Type B pancreatic cell (in vitro differentiated cells): Measurements from ENCODE around the gene SMR3A. TPM values are rescaled to one million over a fixed set of nuclear protein-coding genes. Genes with fewer than 3 reads are reported as not detected.

Experiments used
- DNase-seq: peaks from one replicate; pipeline ENCODE4 v3.0.0; 2021; ENCODE audit warnings: mixed read lengths; ENCODE audit not compliant: unreplicated experiment; ENCODE audit errors: extremely low spot score
- H3K27ac Mint-ChIP-seq: 2 replicates; pipeline ENCODE4 v1.8.0; 2021; ENCODE audit warnings: mild to moderate bottlenecking, mixed read lengths
- H3K27me3 Mint-ChIP-seq: 2 replicates; pipeline ENCODE4 v1.8.0; 2021; ENCODE audit warnings: mixed read lengths
- H3K36me3 Mint-ChIP-seq: 2 replicates; pipeline ENCODE4 v1.8.0; 2021; ENCODE audit warnings: mixed read lengths
- H3K4me1 Mint-ChIP-seq: one replicate; pipeline ENCODE4 v1.8.0; 2021; ENCODE audit warnings: mixed read lengths; ENCODE audit not compliant: unreplicated experiment
- H3K4me3 Mint-ChIP-seq: 2 replicates; pipeline ENCODE4 v1.8.0; 2021; ENCODE audit warnings: mild to moderate bottlenecking, mixed read lengths
- H3K9me3 Mint-ChIP-seq: 2 replicates; pipeline ENCODE4 v1.8.0; 2021; ENCODE audit warnings: mixed read lengths
- CTCF ChIP-seq: fragments of 200-600 bp; sonication (generic); conservative IDR thresholded peaks from 2 replicates; pipeline ENCODE4 v1.5.0; 2021; ENCODE audit warnings: antibody characterized with exemption, mild to moderate bottlenecking
- total RNA-seq: library from RNA; stranded (reverse); gene quantifications from 2 replicates; pipeline ENCODE4 v1.2.1, GENCODE V29; 2021; ENCODE audit warnings: low replicate concordance

The SMR3A gene
- total RNA-seq, 1 donor from 2014 or later: not detected

DNA sequence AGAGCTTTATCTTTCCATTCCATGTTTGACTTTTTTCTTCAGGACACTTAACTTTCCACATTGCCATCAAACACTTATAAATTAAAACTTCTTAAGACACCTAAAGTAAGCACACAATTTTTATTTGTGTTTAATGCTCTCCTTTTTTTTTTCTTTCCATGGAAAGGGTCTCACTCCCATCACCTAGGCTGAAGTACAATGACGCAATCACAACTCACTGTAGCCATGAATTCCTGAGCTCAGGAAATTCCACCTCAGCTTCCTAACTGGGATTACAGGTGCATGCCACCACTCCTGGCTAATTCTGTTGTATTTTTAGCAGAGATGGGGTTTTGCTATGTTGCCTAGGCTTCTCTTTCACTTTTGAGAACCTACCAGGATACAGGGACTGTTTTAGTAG lies 7.3 kb downstream of the SMR3A start:
- Mint-ChIP-seq H3K4me3 (no peak overlapping the region), H3K27me3 (no peaks in the 10 kb centered on the region), H3K4me1 (no peaks in the 10 kb centered on the region), H3K36me3 (no peaks in the 10 kb centered on the region), H3K9me3 (no peaks in the 10 kb centered on the region), H3K27ac (no peak overlapping the region)
- no peak for TF ChIP-seq CTCF
- no peak for DNase-seq

DNA sequence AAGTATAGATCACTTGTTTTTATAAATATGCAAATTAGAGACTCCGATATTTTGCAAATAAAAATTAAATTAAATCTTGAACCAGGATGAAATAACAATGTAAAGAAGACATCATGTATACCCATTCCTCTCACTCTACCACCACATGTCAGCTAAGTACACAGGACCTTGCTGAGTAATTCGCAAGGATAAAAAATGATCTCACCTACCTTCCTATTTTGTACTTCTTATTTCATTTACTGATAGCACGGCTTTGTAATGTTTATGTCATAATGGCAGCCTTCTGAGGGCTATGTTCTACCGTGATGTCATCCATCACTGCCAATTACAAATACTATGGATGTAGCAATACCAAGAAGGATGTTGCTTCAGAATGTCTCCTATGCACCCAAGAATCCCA lies 11.4 kb downstream of the SMR3A start:
- no peak overlapping the region for H3K4me3 Mint-ChIP-seq
- no peak overlapping the region for H3K27ac Mint-ChIP-seq
- H3K36me3 Mint-ChIP-seq: no peaks in the 10 kb centered on the region
- no peaks in the 10 kb centered on the region for H3K9me3 Mint-ChIP-seq
- no peak for TF ChIP-seq CTCF
- H3K4me1 Mint-ChIP-seq: no peaks in the 10 kb centered on the region
- H3K27me3 Mint-ChIP-seq: no peaks in the 10 kb centered on the region
- DNase-seq: no peak

DNA sequence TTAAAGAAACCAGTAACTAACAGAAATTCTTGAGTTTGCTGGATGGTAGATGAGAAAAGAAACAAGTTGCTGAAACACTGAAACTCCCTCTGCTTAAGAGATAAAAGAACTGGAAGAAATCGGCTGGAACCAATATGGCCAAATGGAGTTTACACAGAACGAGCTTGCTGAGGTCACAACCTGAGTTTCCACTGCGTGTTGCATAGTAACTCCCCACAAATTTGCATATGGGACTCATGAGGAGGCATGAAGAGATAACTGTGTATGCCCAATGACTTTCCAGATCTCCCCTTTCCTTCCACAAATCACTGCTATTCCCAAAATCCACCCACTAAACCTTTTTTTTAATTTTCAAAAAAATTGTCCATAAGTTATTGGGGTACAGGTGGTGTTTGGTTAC lies 12.2 kb downstream of the SMR3A start:
- no peak for DNase-seq
- Mint-ChIP-seq H3K36me3 (no peaks in the 10 kb centered on the region), H3K4me1 (no peaks in the 10 kb centered on the region), H3K9me3 (no peaks in the 10 kb centered on the region), H3K27me3 (no peaks in the 10 kb centered on the region), H3K4me3 (no peak overlapping the region), H3K27ac (no peak overlapping the region)
- TF ChIP-seq CTCF: no peak

- no peaks in the 10 kb centered on the region for H3K36me3 Mint-ChIP-seq
- DNase-seq: no peak
- no peaks in the 10 kb centered on the region for H3K4me1 Mint-ChIP-seq
- TF ChIP-seq CTCF: no peak
- H3K9me3 Mint-ChIP-seq: no peaks in the 10 kb centered on the region
- H3K4me3 Mint-ChIP-seq: no peak overlapping the region
- no peak overlapping the region for H3K27ac Mint-ChIP-seq
- no peaks in the 10 kb centered on the region for H3K27me3 Mint-ChIP-seq
Measured at GRCh38 chr4:70380578-70380977, 20.0 kb downstream of the SMR3A start.

DNA sequence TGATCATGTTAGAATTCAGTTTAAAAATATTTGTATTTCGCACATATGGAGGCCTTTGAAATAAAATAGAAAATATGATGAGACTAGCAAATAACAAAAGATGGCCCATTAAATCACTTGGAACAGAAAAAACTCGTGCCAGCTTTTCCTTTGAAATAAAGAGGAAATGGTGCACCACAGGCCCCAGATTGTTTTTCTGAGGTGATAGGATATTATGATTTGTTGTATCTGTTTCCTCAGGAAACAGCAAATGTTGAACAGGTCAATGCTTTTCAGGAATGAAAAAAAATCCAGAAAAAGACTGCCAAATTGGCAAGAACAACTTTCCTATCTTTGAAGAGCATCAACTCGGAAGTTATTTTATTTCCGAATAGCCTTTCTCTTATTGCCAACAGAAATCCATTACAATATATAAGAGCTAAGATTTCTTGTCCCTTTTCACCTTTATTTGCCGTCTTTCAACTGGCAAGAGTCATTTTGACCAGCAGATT lies 22.2 kb downstream of the SMR3A start, which contains the start of gene SMR3B:
Gene SMR3B, plus strand, starts transcription at position 441 of the 491 bp plus-strand sequence. CDS start 1,380 bp downstream, outside the sequence.
- Mint-ChIP-seq H3K9me3 (no peaks in the 10 kb centered on the region), H3K27ac (no peak within 1 kb of the TSS), H3K4me1 (no peaks in the 10 kb centered on the region), H3K27me3 (no peaks in the 10 kb centered on the region), H3K36me3 (no peaks in the 10 kb centered on the region), H3K4me3 (no peak within 1 kb of the TSS)
- no peak for DNase-seq
- no peak for TF ChIP-seq CTCF
